HepG2 (cell line): Measurements from ENCODE around the gene SERTAD1. TPM values are rescaled to one million over a fixed set of nuclear protein-coding genes. Genes with fewer than 3 reads are reported as not detected.

Source experiments
- BCL6 ChIP-seq: IDR thresholded peaks from 2 replicates; pipeline ENCODE4 v1.6.1; 2016; ENCODE audit warnings: missing genetic modification reagents, missing compliant biosample characterization
- HES4 ChIP-seq: sonication (generic); formaldehyde crosslinking; IDR thresholded peaks from 2 replicates; pipeline ENCODE4 v1.9.0; 2021; ENCODE audit warnings: mild to moderate bottlenecking, missing genetic modification reagents, borderline replicate concordance
- JUN ChIP-seq: sonication (generic); formaldehyde crosslinking; IDR thresholded peaks from 2 replicates; pipeline ENCODE4 v1.4.0; 2020; ENCODE audit warnings: mild to moderate bottlenecking, missing genetic modification reagents
- KDM3A ChIP-seq: IDR thresholded peaks from 2 replicates; pipeline ENCODE4 v1.6.1; 2018; ENCODE audit warnings: low read depth, missing compliant biosample characterization
- NKX3-1 ChIP-seq: sonication (generic); formaldehyde crosslinking; IDR thresholded peaks from 2 replicates; pipeline ENCODE4 v1.5.0; 2020; ENCODE audit warnings: missing genetic modification reagents
- SNAI1 ChIP-seq: sonication (generic); formaldehyde crosslinking; IDR thresholded peaks from 2 replicates; pipeline ENCODE4 v1.5.0; 2020; ENCODE audit warnings: mild to moderate bottlenecking, missing genetic modification reagents, borderline replicate concordance
- TBX2 ChIP-seq: sonication (generic); formaldehyde crosslinking; IDR thresholded peaks from 2 replicates; pipeline ENCODE4 v1.5.0; 2020; ENCODE audit warnings: missing genetic modification reagents, mild to moderate bottlenecking, borderline replicate concordance
- TP53 ChIP-seq: sonication (generic); formaldehyde crosslinking; conservative IDR thresholded peaks from 2 replicates; pipeline ENCODE4 v1.4.0; 2020; ENCODE audit warnings: missing genetic modification reagents
- TRIM24 ChIP-seq: sonication (generic); formaldehyde crosslinking; IDR thresholded peaks from 2 replicates; pipeline ENCODE4 v1.8.0; 2022; ENCODE audit warnings: mild to moderate bottlenecking, missing genetic modification reagents
- ZNF17 ChIP-seq: sonication (generic); formaldehyde crosslinking; IDR thresholded peaks from 2 replicates; pipeline ENCODE4 v1.5.0; 2020; ENCODE audit warnings: mild to moderate bottlenecking, missing genetic modification reagents
- ZNF260 ChIP-seq: sonication (generic); formaldehyde crosslinking; IDR thresholded peaks from 2 replicates; pipeline ENCODE4 v1.4.0; 2020; ENCODE audit warnings: missing genetic modification reagents, low read depth, mild to moderate bottlenecking, borderline replicate concordance
- ZNF354B ChIP-seq: sonication (generic); formaldehyde crosslinking; IDR thresholded peaks from 2 replicates; pipeline ENCODE4 v1.8.0; 2022; ENCODE audit warnings: mild to moderate bottlenecking, missing genetic modification reagents
- ZNF570 ChIP-seq: sonication (generic); formaldehyde crosslinking; IDR thresholded peaks from 2 replicates; pipeline ENCODE4 v1.4.0; 2020; ENCODE audit warnings: mild to moderate bottlenecking, missing genetic modification reagents, borderline replicate concordance
- ZNF800 ChIP-seq: sonication (generic); formaldehyde crosslinking; IDR thresholded peaks from 2 replicates; pipeline ENCODE4 v1.4.0; 2020; ENCODE audit warnings: missing genetic modification reagents
- ZSCAN12 ChIP-seq: sonication (generic); formaldehyde crosslinking; IDR thresholded peaks from 2 replicates; pipeline ENCODE4 v1.9.0; 2021; ENCODE audit warnings: mild to moderate bottlenecking, missing genetic modification reagents
- polyA plus RNA-seq, 8 experiments: library from polyadenylated mRNA; depleted of rRNA in 3 of 8; stranded (reverse) in 7 of 8; unstranded in 1 of 8; fragments of >200 nt; fragmentation: Illumina TruSeq in 4 of 8; extraction: Trizol in 4 of 8; gene quantifications; 2 replicates each; pipeline versions ENCODE4 v1.2.1 to v1.2.3, GENCODE V29; 2011 to 2016; ENCODE audit warnings: low read depth in 4 of 8, missing spikeins in 1 of 8, mixed read lengths in 1 of 8; ENCODE audit not compliant: insufficient read depth in 1 of 8
- total RNA-seq, 5 experiments: library from RNA; depleted of rRNA; stranded (reverse); fragments of >200 nt; fragmentation: Illumina TruSeq; extraction: Trizol; gene quantifications; 2 replicates each; pipeline ENCODE4 v1.2.3, GENCODE V29; 2016; ENCODE audit warnings: low read depth in 1 of 5
- TF ChIP-seq, protein P1 (sequence below): sonication (generic); formaldehyde crosslinking; IDR thresholded peaks from 2 replicates; pipeline ENCODE4 v1.4.0; 2020; ENCODE audit warnings: low read depth, mild to moderate bottlenecking, missing genetic modification reagents
- TF ChIP-seq, protein P2 (sequence below): sonication (generic); formaldehyde crosslinking; conservative IDR thresholded peaks from 2 replicates; pipeline ENCODE4 v1.8.0; 2022; ENCODE audit warnings: mild to moderate bottlenecking, moderate library complexity, missing genetic modification reagents
- TF ChIP-seq, protein P3 (sequence below), 2 experiments: sonication (generic) in 1 of 2; formaldehyde crosslinking in 1 of 2; IDR thresholded peaks; 2 replicates each; pipeline versions ENCODE4 v1.5.1 to v1.6.1; 2011 to 2020; ENCODE audit warnings: borderline replicate concordance in 1 of 2, low read depth in 1 of 2, low read length in 1 of 2, mild to moderate bottlenecking in 1 of 2, missing genetic modification reagents in 1 of 2, moderate library complexity in 1 of 2
- TF ChIP-seq, protein P4 (sequence below): sonication (generic); formaldehyde crosslinking; IDR thresholded peaks from 2 replicates; pipeline ENCODE4; 2020; ENCODE audit warnings: missing genetic modification reagents, mild to moderate bottlenecking, borderline replicate concordance

Gene SERTAD1
- total and polyA plus RNA-seq, 2 of the 13 experiments (the other 11 are each of a cell fraction or from before 2014, with no cell fraction given) = 4.3 to 4.5 TPM

GRCh38 chr19:40433391-40434216 is 7.8 kb upstream of the SERTAD1 start (continued):
- TF ChIP-seq BCL6 (CRISPR knock-in tag) = no peak
- no peak for TF ChIP-seq TBX2
- no peak for TF ChIP-seq SNAI1 (CRISPR knock-in tag)
- TF ChIP-seq, protein P1, sequence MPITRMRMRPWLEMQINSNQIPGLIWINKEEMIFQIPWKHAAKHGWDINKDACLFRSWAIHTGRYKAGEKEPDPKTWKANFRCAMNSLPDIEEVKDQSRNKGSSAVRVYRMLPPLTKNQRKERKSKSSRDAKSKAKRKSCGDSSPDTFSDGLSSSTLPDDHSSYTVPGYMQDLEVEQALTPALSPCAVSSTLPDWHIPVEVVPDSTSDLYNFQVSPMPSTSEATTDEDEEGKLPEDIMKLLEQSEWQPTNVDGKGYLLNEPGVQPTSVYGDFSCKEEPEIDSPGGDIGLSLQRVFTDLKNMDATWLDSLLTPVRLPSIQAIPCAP (CRISPR knock-in tag) = no peak
- no peak for TF ChIP-seq TP53 (CRISPR knock-in tag)
- TF ChIP-seq, protein P2, sequence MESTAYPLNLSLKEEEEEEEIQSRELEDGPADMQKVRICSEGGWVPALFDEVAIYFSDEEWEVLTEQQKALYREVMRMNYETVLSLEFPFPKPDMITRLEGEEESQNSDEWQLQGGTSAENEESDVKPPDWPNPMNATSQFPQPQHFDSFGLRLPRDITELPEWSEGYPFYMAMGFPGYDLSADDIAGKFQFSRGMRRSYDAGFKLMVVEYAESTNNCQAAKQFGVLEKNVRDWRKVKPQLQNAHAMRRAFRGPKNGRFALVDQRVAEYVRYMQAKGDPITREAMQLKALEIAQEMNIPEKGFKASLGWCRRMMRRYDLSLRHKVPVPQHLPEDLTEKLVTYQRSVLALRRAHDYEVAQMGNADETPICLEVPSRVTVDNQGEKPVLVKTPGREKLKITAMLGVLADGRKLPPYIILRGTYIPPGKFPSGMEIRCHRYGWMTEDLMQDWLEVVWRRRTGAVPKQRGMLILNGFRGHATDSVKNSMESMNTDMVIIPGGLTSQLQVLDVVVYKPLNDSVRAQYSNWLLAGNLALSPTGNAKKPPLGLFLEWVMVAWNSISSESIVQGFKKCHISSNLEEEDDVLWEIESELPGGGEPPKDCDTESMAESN (CRISPR knock-in tag) = no peak
- no peak for TF ChIP-seq HES4 (CRISPR knock-in tag)
- no peak for TF ChIP-seq ZNF260 (CRISPR knock-in tag)
- TF ChIP-seq ZNF800 (CRISPR knock-in tag) = no peak
- TF ChIP-seq ZNF17 (CRISPR knock-in tag) = no peak
- TF ChIP-seq ZSCAN12 (CRISPR knock-in tag) = no peak
- TF ChIP-seq, protein P3, sequence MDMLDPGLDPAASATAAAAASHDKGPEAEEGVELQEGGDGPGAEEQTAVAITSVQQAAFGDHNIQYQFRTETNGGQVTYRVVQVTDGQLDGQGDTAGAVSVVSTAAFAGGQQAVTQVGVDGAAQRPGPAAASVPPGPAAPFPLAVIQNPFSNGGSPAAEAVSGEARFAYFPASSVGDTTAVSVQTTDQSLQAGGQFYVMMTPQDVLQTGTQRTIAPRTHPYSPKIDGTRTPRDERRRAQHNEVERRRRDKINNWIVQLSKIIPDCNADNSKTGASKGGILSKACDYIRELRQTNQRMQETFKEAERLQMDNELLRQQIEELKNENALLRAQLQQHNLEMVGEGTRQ (IDR thresholded peaks at IDR 0.05; ENCODE audit: low read depth, low read length) = no peak
- TF ChIP-seq, protein P3 (CRISPR knock-in tag; IDR thresholded peaks at IDR 0.05; ENCODE audit: borderline replicate concordance) = no peak
- TF ChIP-seq, protein P4, sequence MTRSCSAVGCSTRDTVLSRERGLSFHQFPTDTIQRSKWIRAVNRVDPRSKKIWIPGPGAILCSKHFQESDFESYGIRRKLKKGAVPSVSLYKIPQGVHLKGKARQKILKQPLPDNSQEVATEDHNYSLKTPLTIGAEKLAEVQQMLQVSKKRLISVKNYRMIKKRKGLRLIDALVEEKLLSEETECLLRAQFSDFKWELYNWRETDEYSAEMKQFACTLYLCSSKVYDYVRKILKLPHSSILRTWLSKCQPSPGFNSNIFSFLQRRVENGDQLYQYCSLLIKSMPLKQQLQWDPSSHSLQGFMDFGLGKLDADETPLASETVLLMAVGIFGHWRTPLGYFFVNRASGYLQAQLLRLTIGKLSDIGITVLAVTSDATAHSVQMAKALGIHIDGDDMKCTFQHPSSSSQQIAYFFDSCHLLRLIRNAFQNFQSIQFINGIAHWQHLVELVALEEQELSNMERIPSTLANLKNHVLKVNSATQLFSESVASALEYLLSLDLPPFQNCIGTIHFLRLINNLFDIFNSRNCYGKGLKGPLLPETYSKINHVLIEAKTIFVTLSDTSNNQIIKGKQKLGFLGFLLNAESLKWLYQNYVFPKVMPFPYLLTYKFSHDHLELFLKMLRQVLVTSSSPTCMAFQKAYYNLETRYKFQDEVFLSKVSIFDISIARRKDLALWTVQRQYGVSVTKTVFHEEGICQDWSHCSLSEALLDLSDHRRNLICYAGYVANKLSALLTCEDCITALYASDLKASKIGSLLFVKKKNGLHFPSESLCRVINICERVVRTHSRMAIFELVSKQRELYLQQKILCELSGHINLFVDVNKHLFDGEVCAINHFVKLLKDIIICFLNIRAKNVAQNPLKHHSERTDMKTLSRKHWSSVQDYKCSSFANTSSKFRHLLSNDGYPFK (CRISPR knock-in tag) = no peak
- TF ChIP-seq ZNF354B (CRISPR knock-in tag) = no peak
- TF ChIP-seq KDM3A = 0 out of 2 replicates have a peak, but pooled peaks have one; percentile 22
- TF ChIP-seq TRIM24 (CRISPR knock-in tag) = no peak
- TF ChIP-seq NKX3-1 (CRISPR knock-in tag) = no peak
- no peak for TF ChIP-seq JUN
- no peak for TF ChIP-seq ZNF570 (CRISPR knock-in tag)
